Tibial nerve (tissue), 4 donors: Measurements from ENCODE around the gene NOTCH1.

Experiments
- EP300 ChIP-seq, 2 donors: sonication (generic); formaldehyde crosslinking; IDR thresholded peaks; one replicate each; pipeline ENCODE4 v1.6.1; 2017; ENCODE audit warnings: antibody characterized with exemption in 2 of 2, mild to moderate bottlenecking in 1 of 2
- TF ChIP-seq, protein P1 (sequence below), 5 experiments: fragments of 200-600 bp in 3 of 5; fragments of 450-650 bp in 2 of 5; sonication (generic) in 3 of 5; IDR thresholded peaks; one replicate each; pipeline ENCODE4 v1.5.1; 2016 to 2019; ENCODE audit warnings: antibody characterized with exemption in 5 of 5, mild to moderate bottlenecking in 3 of 5, moderate library complexity in 2 of 5

DNA sequence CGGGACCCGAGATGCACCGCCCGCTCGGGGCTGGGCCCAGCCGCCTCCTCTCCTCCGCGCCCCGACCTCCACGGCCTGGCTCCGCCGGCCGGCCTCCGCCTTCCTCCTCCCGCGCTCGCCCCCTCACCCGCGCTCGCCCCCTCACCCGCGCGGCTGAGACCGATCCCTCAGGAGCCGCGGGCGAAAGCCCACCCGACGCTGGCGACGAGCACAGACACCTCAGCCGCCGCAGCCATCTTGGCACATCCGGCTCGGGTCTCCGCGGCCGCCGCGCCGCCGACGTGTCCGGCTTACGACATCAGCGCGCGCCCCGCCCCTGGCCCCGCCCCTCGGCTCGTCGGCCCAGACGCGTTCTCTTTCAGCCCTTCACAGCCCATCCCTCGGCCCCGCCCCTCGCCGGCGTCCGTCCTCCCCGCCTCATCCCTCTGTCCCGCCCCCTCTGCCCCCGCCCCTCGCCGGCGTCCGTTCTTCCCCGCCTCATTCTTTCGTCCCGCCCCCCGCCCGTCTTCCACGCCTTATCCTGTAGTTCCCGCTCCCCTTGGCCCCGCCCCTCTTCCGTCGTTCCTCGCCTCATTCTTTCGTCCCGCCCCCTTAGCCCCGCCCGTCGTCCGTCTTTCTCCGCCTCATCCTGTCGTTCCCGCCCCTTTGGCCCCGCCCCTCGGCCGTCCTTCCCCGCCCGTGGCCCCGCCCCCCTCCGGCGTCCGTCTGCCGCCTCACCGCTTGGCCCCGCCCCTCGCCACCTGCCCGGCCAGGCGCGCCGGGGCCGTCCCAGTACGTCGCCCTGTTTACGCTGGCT lies 62.9 kb downstream of the NOTCH1 start, which contains the start of gene SEC16A:
- peak in 1 of 2 donors; percentile 94 for TF ChIP-seq EP300 (IDR thresholded peaks at IDR 0.05)
- TF ChIP-seq, protein P1, sequence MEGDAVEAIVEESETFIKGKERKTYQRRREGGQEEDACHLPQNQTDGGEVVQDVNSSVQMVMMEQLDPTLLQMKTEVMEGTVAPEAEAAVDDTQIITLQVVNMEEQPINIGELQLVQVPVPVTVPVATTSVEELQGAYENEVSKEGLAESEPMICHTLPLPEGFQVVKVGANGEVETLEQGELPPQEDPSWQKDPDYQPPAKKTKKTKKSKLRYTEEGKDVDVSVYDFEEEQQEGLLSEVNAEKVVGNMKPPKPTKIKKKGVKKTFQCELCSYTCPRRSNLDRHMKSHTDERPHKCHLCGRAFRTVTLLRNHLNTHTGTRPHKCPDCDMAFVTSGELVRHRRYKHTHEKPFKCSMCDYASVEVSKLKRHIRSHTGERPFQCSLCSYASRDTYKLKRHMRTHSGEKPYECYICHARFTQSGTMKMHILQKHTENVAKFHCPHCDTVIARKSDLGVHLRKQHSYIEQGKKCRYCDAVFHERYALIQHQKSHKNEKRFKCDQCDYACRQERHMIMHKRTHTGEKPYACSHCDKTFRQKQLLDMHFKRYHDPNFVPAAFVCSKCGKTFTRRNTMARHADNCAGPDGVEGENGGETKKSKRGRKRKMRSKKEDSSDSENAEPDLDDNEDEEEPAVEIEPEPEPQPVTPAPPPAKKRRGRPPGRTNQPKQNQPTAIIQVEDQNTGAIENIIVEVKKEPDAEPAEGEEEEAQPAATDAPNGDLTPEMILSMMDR (IDR thresholded peaks at IDR 0.05), result peak in 1 of 5 experiments; percentile 27
